NK-92 (cell line): Measurements from ENCODE around the gene PPP1R15B.

Experiments used
- DNase-seq: peaks from one replicate; lab custom pipeline; 2025; ENCODE audit not compliant: unreplicated experiment; lab: John Stamatoyannopoulos, UW

The PPP1R15B gene

GRCh38 chr1:204368996-204369726 is 42.5 kb downstream of the PPP1R15B start:
- DNase-seq = no peak

- no peak for DNase-seq
Measured at GRCh38 chr1:204367956-204368355, 43.7 kb downstream of the PPP1R15B start.

GRCh38 chr1:204367193-204367858 is 44.3 kb downstream of the PPP1R15B start:
- no peak for DNase-seq

- no peak for DNase-seq
Measured at GRCh38 chr1:204366759-204367158, 44.9 kb downstream of the PPP1R15B start.

GRCh38 chr1:204363335-204364114 is 48.1 kb downstream of the PPP1R15B start:
- DNase-seq = no peak

- no peak for DNase-seq
Measured at GRCh38 chr1:204362984-204363334, 48.7 kb downstream of the PPP1R15B start.

GRCh38 chr1:204361781-204362180 is 49.8 kb downstream of the PPP1R15B start:
- no peak for DNase-seq

GRCh38 chr1:204361341-204361771 is 50.3 kb downstream of the PPP1R15B start:
- DNase-seq = no peak

- DNase-seq = no peak
Measured at GRCh38 chr1:204360314-204360713, 51.3 kb downstream of the PPP1R15B start.

- DNase-seq = no peak
Measured at GRCh38 chr1:204359474-204360255, 52.0 kb downstream of the PPP1R15B start, which contains the start of gene PLEKHA6. TSS of gene PLEKHA6 (minus strand) at chr1:204359929. CDS start at chr1:204273727, 86,202 bp downstream.

- no peak for DNase-seq
Measured at GRCh38 chr1:204359131-204359473, 52.5 kb downstream of the PPP1R15B start.

- no peak for DNase-seq
Measured at GRCh38 chr1:204358605-204359004, 53.0 kb downstream of the PPP1R15B start.

GRCh38 chr1:204357551-204358490 is 53.8 kb downstream of the PPP1R15B start:
- DNase-seq = no peak

GRCh38 chr1:204356997-204357396 is 54.6 kb downstream of the PPP1R15B start:
- no peak for DNase-seq

GRCh38 chr1:204355913-204356312 is 55.7 kb downstream of the PPP1R15B start:
- DNase-seq = no peak

GRCh38 chr1:204354579-204354978 is 57.0 kb downstream of the PPP1R15B start:
- DNase-seq = no peak
